HepG2 (cell line): Measurements from ENCODE around the gene AKR1C4. TPM values are rescaled to one million over a fixed set of nuclear protein-coding genes. Genes with fewer than 3 reads are reported as not detected.

Experiments
- GTF3A ChIP-seq: sonication (generic); formaldehyde crosslinking; conservative IDR thresholded peaks from 2 replicates; pipeline ENCODE4 v1.4.0; 2020; ENCODE audit warnings: mild to moderate bottlenecking, missing genetic modification reagents
- KDM1A ChIP-seq: IDR thresholded peaks from 2 replicates; pipeline ENCODE4 v1.6.1; 2016; ENCODE audit warnings: missing compliant biosample characterization
- REPIN1 ChIP-seq: sonication (generic); formaldehyde crosslinking; IDR thresholded peaks from 2 replicates; pipeline ENCODE4 v1.8.0; 2022; ENCODE audit warnings: missing genetic modification reagents, low read depth, mild to moderate bottlenecking, borderline replicate concordance
- RFXANK ChIP-seq: IDR thresholded peaks from 2 replicates; pipeline ENCODE4 v1.6.1; 2016
- SALL1 ChIP-seq: sonication (generic); formaldehyde crosslinking; IDR thresholded peaks from 2 replicates; pipeline ENCODE4 v1.8.0; 2022; ENCODE audit warnings: mild to moderate bottlenecking, missing genetic modification reagents
- SMARCC2 ChIP-seq: fragments of 450-650 bp; IDR thresholded peaks from 2 replicates; pipeline ENCODE4 v1.6.1; 2017; ENCODE audit warnings: antibody characterized with exemption, mild to moderate bottlenecking
- ZNF652 ChIP-seq: IDR thresholded peaks from 2 replicates; pipeline ENCODE4 v1.6.1; 2016; ENCODE audit warnings: low read depth, borderline replicate concordance
- polyA plus RNA-seq, 8 experiments: library from polyadenylated mRNA; depleted of rRNA in 3 of 8; stranded (reverse) in 7 of 8; unstranded in 1 of 8; fragments of >200 nt; fragmentation: Illumina TruSeq in 4 of 8; extraction: Trizol in 4 of 8; gene quantifications; 2 replicates each; pipeline versions ENCODE4 v1.2.1 to v1.2.3, GENCODE V29; 2011 to 2016; ENCODE audit warnings: low read depth in 4 of 8, missing spikeins in 1 of 8, mixed read lengths in 1 of 8; ENCODE audit not compliant: insufficient read depth in 1 of 8
- total RNA-seq, 5 experiments: library from RNA; depleted of rRNA; stranded (reverse); fragments of >200 nt; fragmentation: Illumina TruSeq; extraction: Trizol; gene quantifications; 2 replicates each; pipeline ENCODE4 v1.2.3, GENCODE V29; 2016; ENCODE audit warnings: low read depth in 1 of 5
- TF ChIP-seq, protein P1 (sequence below): IDR thresholded peaks from 2 replicates; pipeline ENCODE4 v1.6.1; 2016; ENCODE audit warnings: mild to moderate bottlenecking, missing biosample characterization, missing genetic modification reagents
- TF ChIP-seq, protein P2 (sequence below): sonication (generic); formaldehyde crosslinking; IDR thresholded peaks from 2 replicates; pipeline ENCODE4 v1.5.1; 2020; ENCODE audit warnings: missing genetic modification reagents, mild to moderate bottlenecking, borderline replicate concordance
- TF ChIP-seq, protein P3 (sequence below): sonication (generic); formaldehyde crosslinking; IDR thresholded peaks from 2 replicates; pipeline ENCODE4 v1.8.0; 2022; ENCODE audit warnings: missing genetic modification reagents, mild to moderate bottlenecking, borderline replicate concordance
- TF ChIP-seq, protein P4 (sequence below): sonication (generic); formaldehyde crosslinking; conservative IDR thresholded peaks from 2 replicates; pipeline ENCODE4 v1.8.1; 2023; ENCODE audit warnings: missing genetic modification reagents
- TF ChIP-seq, protein P5 (sequence below): sonication (generic); formaldehyde crosslinking; IDR thresholded peaks from 2 replicates; pipeline ENCODE4 v1.4.0; 2020; ENCODE audit warnings: missing genetic modification reagents, mild to moderate bottlenecking, borderline replicate concordance
- TF ChIP-seq, protein P6 (sequence below): sonication (generic); formaldehyde crosslinking; IDR thresholded peaks from 2 replicates; pipeline ENCODE4 v1.4.0; 2020; ENCODE audit warnings: missing genetic modification reagents, borderline replicate concordance
- TF ChIP-seq, protein P7 (sequence below): sonication (generic); formaldehyde crosslinking; IDR thresholded peaks from 2 replicates; pipeline ENCODE4 v1.4.0; 2020; ENCODE audit warnings: missing genetic modification reagents, mild to moderate bottlenecking, borderline replicate concordance
- TF ChIP-seq, protein P8 (sequence below): sonication (generic); formaldehyde crosslinking; IDR thresholded peaks from 2 replicates; pipeline ENCODE4 v1.5.0; 2020; ENCODE audit warnings: missing genetic modification reagents

The AKR1C4 gene
- total and polyA plus RNA-seq, 2 of the 13 experiments (the other 11 are each of a cell fraction or from before 2014, with no cell fraction given) = 0.18 to 1.3 TPM

DNA sequence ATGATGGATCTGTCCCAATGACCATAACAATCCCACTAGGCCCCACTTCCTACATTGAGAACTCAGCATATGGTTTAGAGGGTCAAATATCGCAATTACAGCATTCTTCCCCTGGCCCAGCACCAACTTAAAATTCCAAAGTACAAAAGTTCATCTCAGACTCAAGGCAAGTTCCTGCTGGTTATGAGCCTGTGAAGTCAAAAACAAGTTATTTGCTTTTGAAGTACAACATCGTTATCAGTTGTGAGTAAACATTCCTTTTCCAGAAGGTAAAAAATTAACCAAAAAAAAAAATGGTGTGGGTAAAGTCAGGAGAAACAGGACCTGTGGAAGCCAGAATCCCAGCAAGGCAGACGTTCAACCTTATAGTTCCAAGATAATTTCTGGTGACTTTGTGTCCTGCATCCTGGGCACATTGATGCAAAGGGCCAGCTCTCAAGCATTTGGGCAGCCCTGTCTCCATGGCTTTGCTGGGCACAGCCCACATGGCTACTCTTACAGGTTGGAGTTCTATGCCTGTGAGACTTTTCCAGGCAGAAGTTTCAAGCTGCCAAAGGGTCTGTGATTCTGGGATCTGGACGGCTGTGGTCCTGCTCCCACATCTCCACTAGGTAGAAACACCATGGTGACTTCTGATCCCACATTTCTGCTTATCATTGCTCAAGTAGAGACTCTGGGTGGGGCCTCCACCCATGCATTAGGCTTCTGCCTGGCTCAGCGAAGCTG is 49.2 kb upstream of the AKR1C4 start (continued):
- TF ChIP-seq REPIN1 (CRISPR knock-in tag) = peak; percentile 81
- TF ChIP-seq, protein P1, sequence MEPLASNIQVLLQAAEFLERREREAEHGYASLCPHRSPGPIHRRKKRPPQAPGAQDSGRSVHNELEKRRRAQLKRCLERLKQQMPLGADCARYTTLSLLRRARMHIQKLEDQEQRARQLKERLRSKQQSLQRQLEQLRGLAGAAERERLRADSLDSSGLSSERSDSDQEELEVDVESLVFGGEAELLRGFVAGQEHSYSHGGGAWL (CRISPR knock-in tag) = no peak
- TF ChIP-seq, protein P2, sequence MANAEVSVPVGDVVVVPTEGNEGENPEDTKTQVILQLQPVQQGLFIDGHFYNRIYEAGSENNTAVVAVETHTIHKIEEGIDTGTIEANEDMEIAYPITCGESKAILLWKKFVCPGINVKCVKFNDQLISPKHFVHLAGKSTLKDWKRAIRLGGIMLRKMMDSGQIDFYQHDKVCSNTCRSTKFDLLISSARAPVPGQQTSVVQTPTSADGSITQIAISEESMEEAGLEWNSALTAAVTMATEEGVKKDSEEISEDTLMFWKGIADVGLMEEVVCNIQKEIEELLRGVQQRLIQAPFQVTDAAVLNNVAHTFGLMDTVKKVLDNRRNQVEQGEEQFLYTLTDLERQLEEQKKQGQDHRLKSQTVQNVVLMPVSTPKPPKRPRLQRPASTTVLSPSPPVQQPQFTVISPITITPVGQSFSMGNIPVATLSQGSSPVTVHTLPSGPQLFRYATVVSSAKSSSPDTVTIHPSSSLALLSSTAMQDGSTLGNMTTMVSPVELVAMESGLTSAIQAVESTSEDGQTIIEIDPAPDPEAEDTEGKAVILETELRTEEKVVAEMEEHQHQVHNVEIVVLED (CRISPR knock-in tag) = peak; percentile 53; the same call in 1 of the 2 replicates
- TF ChIP-seq, protein P3, sequence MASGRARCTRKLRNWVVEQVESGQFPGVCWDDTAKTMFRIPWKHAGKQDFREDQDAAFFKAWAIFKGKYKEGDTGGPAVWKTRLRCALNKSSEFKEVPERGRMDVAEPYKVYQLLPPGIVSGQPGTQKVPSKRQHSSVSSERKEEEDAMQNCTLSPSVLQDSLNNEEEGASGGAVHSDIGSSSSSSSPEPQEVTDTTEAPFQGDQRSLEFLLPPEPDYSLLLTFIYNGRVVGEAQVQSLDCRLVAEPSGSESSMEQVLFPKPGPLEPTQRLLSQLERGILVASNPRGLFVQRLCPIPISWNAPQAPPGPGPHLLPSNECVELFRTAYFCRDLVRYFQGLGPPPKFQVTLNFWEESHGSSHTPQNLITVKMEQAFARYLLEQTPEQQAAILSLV (CRISPR knock-in tag) = no peak
- TF ChIP-seq, protein P4, sequence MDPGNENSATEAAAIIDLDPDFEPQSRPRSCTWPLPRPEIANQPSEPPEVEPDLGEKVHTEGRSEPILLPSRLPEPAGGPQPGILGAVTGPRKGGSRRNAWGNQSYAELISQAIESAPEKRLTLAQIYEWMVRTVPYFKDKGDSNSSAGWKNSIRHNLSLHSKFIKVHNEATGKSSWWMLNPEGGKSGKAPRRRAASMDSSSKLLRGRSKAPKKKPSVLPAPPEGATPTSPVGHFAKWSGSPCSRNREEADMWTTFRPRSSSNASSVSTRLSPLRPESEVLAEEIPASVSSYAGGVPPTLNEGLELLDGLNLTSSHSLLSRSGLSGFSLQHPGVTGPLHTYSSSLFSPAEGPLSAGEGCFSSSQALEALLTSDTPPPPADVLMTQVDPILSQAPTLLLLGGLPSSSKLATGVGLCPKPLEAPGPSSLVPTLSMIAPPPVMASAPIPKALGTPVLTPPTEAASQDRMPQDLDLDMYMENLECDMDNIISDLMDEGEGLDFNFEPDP (CRISPR knock-in tag) = 0 out of 2 replicates have a peak, but pooled peaks have one; percentile 88
- no peak for TF ChIP-seq SMARCC2
- TF ChIP-seq, protein P5, sequence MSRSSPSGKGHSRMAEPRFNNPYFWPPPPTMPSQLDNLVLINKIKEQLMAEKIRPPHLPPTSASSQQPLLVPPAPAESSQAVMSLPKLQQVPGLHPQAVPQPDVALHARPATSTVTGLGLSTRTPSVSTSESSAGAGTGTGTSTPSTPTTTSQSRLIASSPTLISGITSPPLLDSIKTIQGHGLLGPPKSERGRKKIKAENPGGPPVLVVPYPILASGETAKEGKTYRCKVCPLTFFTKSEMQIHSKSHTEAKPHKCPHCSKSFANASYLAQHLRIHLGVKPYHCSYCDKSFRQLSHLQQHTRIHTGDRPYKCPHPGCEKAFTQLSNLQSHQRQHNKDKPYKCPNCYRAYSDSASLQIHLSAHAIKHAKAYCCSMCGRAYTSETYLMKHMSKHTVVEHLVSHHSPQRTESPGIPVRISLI = peak; percentile 98
- peak; percentile 20; the same call in 1 of the 2 replicates for TF ChIP-seq ZNF652
- TF ChIP-seq RFXANK = no peak
- TF ChIP-seq, protein P6, sequence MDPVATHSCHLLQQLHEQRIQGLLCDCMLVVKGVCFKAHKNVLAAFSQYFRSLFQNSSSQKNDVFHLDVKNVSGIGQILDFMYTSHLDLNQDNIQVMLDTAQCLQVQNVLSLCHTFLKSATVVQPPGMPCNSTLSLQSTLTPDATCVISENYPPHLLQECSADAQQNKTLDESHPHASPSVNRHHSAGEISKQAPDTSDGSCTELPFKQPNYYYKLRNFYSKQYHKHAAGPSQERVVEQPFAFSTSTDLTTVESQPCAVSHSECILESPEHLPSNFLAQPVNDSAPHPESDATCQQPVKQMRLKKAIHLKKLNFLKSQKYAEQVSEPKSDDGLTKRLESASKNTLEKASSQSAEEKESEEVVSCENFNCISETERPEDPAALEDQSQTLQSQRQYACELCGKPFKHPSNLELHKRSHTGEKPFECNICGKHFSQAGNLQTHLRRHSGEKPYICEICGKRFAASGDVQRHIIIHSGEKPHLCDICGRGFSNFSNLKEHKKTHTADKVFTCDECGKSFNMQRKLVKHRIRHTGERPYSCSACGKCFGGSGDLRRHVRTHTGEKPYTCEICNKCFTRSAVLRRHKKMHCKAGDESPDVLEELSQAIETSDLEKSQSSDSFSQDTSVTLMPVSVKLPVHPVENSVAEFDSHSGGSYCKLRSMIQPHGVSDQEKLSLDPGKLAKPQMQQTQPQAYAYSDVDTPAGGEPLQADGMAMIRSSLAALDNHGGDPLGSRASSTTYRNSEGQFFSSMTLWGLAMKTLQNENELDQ (CRISPR knock-in tag) = no peak
- TF ChIP-seq, protein P7, sequence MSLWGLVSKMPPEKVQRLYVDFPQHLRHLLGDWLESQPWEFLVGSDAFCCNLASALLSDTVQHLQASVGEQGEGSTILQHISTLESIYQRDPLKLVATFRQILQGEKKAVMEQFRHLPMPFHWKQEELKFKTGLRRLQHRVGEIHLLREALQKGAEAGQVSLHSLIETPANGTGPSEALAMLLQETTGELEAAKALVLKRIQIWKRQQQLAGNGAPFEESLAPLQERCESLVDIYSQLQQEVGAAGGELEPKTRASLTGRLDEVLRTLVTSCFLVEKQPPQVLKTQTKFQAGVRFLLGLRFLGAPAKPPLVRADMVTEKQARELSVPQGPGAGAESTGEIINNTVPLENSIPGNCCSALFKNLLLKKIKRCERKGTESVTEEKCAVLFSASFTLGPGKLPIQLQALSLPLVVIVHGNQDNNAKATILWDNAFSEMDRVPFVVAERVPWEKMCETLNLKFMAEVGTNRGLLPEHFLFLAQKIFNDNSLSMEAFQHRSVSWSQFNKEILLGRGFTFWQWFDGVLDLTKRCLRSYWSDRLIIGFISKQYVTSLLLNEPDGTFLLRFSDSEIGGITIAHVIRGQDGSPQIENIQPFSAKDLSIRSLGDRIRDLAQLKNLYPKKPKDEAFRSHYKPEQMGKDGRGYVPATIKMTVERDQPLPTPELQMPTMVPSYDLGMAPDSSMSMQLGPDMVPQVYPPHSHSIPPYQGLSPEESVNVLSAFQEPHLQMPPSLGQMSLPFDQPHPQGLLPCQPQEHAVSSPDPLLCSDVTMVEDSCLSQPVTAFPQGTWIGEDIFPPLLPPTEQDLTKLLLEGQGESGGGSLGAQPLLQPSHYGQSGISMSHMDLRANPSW (CRISPR knock-in tag) = peak; percentile 96
- TF ChIP-seq, protein P8, sequence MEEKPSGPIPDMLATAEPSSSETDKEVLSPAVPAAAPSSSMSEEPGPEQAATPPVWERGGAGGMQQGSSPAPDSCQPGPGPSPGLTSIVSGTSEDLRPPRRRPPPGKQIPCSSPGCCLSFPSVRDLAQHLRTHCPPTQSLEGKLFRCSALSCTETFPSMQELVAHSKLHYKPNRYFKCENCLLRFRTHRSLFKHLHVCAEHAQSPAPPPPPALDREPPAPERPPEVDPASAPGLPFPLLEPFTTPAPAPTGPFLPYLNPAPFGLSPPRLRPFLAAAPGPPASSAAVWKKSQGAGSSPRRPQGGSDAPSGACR (CRISPR knock-in tag) = peak; percentile 80; the same call in 1 of the 2 replicates
- peak; percentile 93 for TF ChIP-seq SALL1 (CRISPR knock-in tag)
- TF ChIP-seq KDM1A (CRISPR knock-in tag) = peak; percentile 57; the same call in 1 of the 2 replicates
- no peak for TF ChIP-seq GTF3A (CRISPR knock-in tag)
